ENCODE data around the gene SELPLG.

SELPLG gene

DNA sequence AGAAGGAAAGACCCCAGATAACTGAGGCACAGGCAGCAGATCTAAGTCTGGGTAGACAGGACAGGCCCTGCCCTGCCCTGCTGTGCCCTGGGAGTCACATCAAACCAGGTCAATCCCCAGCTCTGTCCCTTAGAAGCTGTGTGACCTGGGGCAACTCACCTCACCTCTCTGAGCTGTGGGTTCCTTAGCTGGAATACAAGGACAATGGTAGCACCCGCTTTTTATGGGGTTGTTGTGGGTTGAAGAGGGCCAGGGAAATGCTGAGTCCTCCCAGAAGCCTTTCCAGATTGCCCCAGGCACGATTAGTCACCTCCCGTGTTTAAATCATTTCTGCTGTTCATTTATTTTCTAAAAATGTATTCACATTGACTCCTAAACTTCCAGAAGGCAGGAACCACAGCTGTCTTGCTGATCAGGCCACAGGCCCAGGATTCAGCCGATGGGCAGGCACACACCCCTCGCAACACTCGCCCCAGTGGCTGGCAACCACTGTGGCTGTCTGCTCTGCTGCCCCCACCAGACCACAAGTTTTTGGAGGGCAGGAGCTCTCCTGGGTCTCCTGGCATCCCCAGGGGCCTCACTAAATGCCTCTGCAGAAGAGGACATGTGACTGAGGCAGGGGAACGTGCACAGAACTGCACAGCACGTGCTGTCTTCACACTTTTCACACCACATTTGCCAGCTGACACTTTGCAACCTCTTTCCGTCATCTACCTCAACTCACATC is 3.0 kb downstream of the SELPLG start:
- Histone ChIP-seq H3K4me3 (no peak overlapping the region), H3K27ac (peak overlapping the region in 1 of 2 donors; percentile 56)
- TF ChIP-seq, protein P1, sequence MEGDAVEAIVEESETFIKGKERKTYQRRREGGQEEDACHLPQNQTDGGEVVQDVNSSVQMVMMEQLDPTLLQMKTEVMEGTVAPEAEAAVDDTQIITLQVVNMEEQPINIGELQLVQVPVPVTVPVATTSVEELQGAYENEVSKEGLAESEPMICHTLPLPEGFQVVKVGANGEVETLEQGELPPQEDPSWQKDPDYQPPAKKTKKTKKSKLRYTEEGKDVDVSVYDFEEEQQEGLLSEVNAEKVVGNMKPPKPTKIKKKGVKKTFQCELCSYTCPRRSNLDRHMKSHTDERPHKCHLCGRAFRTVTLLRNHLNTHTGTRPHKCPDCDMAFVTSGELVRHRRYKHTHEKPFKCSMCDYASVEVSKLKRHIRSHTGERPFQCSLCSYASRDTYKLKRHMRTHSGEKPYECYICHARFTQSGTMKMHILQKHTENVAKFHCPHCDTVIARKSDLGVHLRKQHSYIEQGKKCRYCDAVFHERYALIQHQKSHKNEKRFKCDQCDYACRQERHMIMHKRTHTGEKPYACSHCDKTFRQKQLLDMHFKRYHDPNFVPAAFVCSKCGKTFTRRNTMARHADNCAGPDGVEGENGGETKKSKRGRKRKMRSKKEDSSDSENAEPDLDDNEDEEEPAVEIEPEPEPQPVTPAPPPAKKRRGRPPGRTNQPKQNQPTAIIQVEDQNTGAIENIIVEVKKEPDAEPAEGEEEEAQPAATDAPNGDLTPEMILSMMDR (IDR thresholded peaks at IDR 0.05) = no peak
- DNase-seq (ENCODE audit: low spot score) = no peak

DNA sequence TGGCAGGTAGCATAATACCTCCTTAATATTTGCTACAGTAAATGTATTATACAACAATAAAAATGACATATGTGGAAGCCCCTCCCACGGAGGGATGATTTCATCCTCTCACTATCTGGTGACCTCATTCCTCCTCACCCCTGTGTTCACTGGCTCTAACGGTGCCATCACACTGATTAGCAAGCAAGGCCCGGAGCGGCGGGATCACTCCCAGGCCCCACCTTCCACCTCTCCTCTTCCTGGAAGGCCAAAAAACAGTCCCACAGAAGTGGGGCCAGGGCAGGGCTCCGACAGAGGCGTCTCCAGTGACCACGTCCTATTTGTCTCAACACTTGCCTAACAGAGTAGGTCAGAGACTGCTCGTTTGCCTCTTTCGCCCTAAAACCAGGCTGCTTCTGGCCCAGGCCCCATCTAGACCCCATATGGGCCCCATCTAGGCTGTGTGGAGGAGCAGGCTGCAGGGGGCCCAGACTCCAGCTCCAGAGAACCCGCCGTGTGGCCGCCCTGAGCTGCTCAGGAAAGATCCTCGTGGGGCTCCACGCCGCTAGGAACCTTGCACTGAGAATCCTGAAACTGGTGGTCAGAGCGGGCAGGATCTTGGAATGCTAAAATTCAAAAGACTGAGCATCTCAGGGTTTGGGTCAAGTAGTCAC is 3.7 kb downstream of the SELPLG start:
- TF ChIP-seq, protein P1 (IDR thresholded peaks at IDR 0.05) = no peak
- no peak overlapping the region for H3K4me3 ChIP-seq
- DNase-seq (ENCODE audit: low spot score) = no peak
- H3K27ac ChIP-seq = peak overlapping the region in 1 of 2 donors; percentile 56

DNA sequence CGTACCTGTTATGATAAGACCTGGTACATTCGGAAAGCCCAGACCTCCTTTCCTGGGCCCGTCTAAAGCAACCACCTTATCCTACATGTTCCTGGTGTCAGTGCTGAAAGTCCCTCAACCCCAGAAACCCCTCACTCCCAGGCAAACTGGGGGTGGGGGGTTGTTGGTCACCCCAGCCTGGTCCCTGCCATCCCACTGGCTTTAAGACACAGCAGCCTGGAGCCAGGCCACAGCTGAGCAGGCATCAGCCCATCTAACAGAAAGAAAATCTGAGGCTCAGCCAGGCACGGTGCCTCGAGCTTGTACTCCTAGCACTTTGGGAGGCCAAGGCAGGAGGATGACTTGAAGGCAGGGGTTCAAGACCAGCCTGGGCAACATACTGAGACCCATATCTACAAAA is 4.5 kb downstream of the SELPLG start:
- no peak for DNase-seq (ENCODE audit: low spot score)

DNA sequence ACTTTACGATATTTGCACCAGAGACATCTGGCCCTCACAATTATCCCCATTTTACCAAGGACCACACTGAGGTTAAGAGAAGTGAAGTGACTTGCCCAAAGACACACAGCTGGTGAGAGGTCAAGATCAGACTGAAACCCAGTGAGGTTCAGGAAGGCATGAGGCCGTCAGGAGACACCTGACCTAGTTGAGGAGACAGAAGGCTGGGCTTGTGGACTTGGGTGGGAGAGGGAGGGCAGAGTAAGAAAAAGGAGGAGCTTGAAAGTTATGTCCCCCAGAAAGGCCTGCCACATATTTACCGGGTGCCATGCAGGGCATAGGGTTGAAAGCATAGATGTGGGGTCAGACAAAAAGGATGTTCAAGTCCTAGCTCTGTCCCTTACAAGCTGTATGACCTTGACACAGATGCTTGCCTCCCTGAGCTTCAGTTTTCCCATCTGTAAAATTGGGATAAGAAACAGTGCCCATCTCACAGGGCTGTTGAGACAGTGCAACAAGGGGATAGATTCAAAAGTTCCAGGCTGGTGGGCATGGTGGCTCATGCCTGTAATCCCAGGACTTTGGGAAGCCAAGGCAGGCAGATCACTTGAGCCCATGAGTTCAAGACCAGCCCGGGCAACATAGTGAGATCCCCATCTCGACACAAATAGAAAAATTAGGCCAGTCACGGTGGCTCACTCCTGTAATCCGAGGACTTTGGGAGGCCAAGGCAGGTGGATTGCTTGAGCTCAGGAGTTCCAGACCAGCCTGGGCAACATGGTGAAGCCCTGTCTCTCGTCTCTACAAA is 6.4 kb downstream of the SELPLG start:
- Histone ChIP-seq H3K27ac (no peak overlapping the region), H3K4me3 (no peak overlapping the region)
- DNase-seq (ENCODE audit: low spot score) = no peak
- TF ChIP-seq, protein P1 (IDR thresholded peaks at IDR 0.05) = no peak

More for the DNA sequence above, 4.5 kb downstream of the SELPLG start:
- TF ChIP-seq, protein P1 (IDR thresholded peaks at IDR 0.05) = no peak
- H3K27ac ChIP-seq = peak overlapping the region in 1 of 2 donors; percentile 64
- peak overlapping the region; percentile 40 for H3K4me3 ChIP-seq

DNA sequence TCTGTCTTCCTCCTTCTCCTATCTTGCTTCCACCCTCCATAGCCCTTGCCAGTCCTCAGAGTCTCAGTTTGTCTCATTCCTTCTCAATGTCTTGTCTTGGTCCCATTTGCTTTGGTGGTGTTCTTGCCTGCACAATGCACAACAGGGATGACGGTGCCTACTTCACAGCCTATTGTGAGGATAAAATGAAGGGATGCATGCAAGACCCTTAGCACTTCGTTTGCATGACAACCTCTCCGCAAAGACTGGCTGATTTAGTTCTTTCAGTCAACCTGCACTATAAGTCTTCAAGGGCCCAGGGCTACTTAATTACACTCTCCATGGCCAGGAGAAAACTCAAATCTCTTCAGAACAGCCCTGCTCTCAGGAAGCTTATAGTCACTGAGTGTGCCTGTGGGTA is 8.5 kb downstream of the SELPLG start:
- no peak for DNase-seq (ENCODE audit: low spot score)
- Histone ChIP-seq H3K4me3 (no peak overlapping the region), H3K27ac (no peak overlapping the region)
- TF ChIP-seq, protein P1 (IDR thresholded peaks at IDR 0.05) = no peak

DNA sequence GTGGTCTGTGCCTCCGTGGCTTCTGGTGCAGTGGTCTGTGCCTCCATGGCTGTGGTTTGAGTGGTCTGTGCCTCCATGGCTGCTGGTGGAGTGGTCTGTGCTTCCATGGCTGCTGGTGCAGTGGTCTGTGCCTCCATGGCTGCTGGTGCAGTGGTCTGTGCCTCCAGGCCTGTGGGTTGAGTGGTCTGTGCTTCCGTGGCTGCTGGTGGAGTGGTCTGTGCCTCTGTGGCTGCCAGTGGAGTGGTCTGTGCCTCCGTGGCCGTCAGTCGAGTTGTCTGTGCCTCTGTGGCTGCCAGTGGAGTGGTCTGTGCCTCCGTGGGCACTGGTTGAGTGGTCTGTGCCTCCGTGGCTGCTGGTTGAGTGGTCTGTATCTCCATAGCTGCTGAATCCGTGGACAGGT is 10.1 kb downstream of the SELPLG start:
- TF ChIP-seq, protein P1 (IDR thresholded peaks at IDR 0.05) = no peak
- Histone ChIP-seq H3K4me3 (no peak overlapping the region), H3K27ac (no peak overlapping the region)
- DNase-seq (ENCODE audit: low spot score) = no peak

All from coronary artery (tissue), 2 donors.